Smooth muscle cell (in vitro differentiated cells): ENCODE results near the gene LNPK. TPM values are rescaled to one million over a fixed set of nuclear protein-coding genes. Genes with fewer than 3 reads are reported as not detected.

Experiments used
- DNase-seq: peaks from one replicate; lab custom pipeline; 2025; ENCODE audit not compliant: unreplicated experiment; lab: John Stamatoyannopoulos, UW
- H2AFZ ChIP-seq: fragments of 200-600 bp; sonication (generic); 2 replicates; pipeline ENCODE4 v1.6.0; 2016; ENCODE audit warnings: antibody characterized with exemption, low read depth, mild to moderate bottlenecking
- H3F3A ChIP-seq: fragments of 200-600 bp; sonication (generic); 2 replicates; pipeline ENCODE4 v1.6.0; 2017; ENCODE audit warnings: antibody characterized with exemption, low read depth
- H3K27ac ChIP-seq: fragments of 200-600 bp; sonication (generic); 2 replicates; pipeline ENCODE4 v1.5.1; 2016; ENCODE audit warnings: low read depth, mild to moderate bottlenecking
- H3K27me3 ChIP-seq: fragments of 200-600 bp; sonication (generic); 2 replicates; pipeline ENCODE4 v1.6.1; 2016; ENCODE audit warnings: low read depth, mild to moderate bottlenecking
- H3K36me3 ChIP-seq: fragments of 200-600 bp; sonication (generic); 2 replicates; pipeline ENCODE4 v1.5.1; 2016; ENCODE audit warnings: low read depth
- H3K4me1 ChIP-seq: fragments of 200-600 bp; sonication (generic); 2 replicates; pipeline ENCODE4 v1.5.1; 2016; ENCODE audit warnings: low read depth
- H3K4me2 ChIP-seq: fragments of 200-600 bp; sonication (generic); 2 replicates; pipeline ENCODE4 v1.6.0; 2016; ENCODE audit warnings: mild to moderate bottlenecking
- H3K4me3 ChIP-seq: fragments of 200-600 bp; sonication (generic); 2 replicates; pipeline ENCODE4 v1.5.1; 2016; ENCODE audit warnings: mild to moderate bottlenecking
- H3K79me2 ChIP-seq: fragments of 200-600 bp; sonication (generic); 2 replicates; pipeline ENCODE4 v1.6.0; 2016; ENCODE audit warnings: low read depth, mild to moderate bottlenecking
- H3K9ac ChIP-seq: fragments of 200-600 bp; sonication (generic); 2 replicates; pipeline ENCODE4 v1.6.0; 2016; ENCODE audit warnings: low read depth
- H3K9me3 ChIP-seq: fragments of 200-600 bp; sonication (generic); replicated peaks from 2 replicates; pipeline ENCODE4 v1.5.1; 2016; ENCODE audit warnings: low read depth
- H4K20me1 ChIP-seq: fragments of 200-600 bp; sonication (generic); 2 replicates; pipeline ENCODE4 v1.6.0; 2016; ENCODE audit warnings: low read depth
- CTCF ChIP-seq: fragments of 200-600 bp; sonication (generic); IDR thresholded peaks from 2 replicates; pipeline ENCODE4 v1.5.1; 2017; ENCODE audit warnings: borderline replicate concordance, mild to moderate bottlenecking, antibody characterized with exemption; ENCODE audit not compliant: insufficient read depth, poor library complexity, severe bottlenecking
- WGBS: methylation state at CpG from one replicate; pipeline ENCODE4 v1.1.7; 2016; ENCODE audit warnings: low lambda C conversion rate; 5-methylcytosine and 5-hydroxymethylcytosine counted together
- polyA plus RNA-seq: library from polyadenylated mRNA; unstranded; fragments of >200 nt; fragmentation: Nextera tagmentation; extraction: Ambion mirVana; gene quantifications from 2 replicates; pipeline ENCODE4 v1.2.1, GENCODE V29; 2016
- total RNA-seq: library from RNA; depleted of rRNA; stranded (reverse); fragments of >200 nt; gene quantifications from 2 replicates; pipeline ENCODE4 v1.2.3, GENCODE V29; 2014

Gene LNPK
- total and polyA plus RNA-seq, 2 experiments from 2014 or later = 14.4 to 38.5 TPM

DNA sequence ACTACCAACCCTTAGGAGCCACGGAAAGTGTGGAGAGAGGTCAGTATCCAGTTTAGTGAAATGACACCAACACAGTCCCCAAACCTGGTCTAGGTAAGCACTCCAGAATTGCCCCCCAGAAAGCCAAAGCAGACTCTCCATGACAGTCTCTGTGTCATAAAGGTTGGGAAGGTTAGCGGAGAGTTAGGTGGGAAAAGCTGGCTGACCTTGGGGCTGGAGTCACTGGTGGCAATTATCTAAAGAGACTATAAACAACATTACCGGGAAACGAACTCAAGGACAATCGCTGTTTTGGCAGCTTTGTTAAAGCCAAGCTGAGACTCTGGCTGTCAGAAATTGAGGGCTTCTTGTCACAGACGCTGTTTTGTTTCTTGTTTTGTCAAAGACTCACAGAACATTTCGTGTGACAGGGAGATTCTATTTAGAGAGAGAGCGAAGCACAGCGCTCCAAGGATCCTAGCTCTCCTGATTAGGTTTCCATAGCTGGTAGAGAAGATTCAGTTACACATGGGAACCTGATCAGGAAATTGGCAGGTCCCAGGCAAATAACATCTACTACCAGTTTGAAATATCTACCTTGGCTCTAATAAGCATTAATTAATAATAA is 111.3 kb downstream of the LNPK start:
- Histone ChIP-seq H3K9me3 (no peaks in the 10 kb centered on the region), H3K36me3 (no peaks in the 10 kb centered on the region), H3F3A (no peaks in the 10 kb centered on the region), H3K27me3 (no peaks in the 10 kb centered on the region), H3K4me3 (no peak overlapping the region), H3K27ac (no peak overlapping the region), H2AFZ (no peak overlapping the region), H4K20me1 (no peaks in the 10 kb centered on the region), H3K4me1 (no peaks in the 10 kb centered on the region), H3K4me2 (no peak overlapping the region), H3K9ac (no peak overlapping the region), H3K79me2 (no peaks in the 10 kb centered on the region)
- WGBS = 82% methylated on average over 9 of the region's 9 CpGs
- no peak for DNase-seq
- no peak for TF ChIP-seq CTCF

- Histone ChIP-seq H3K27me3 (no peaks in the 10 kb centered on the region), H3K9ac (no peak overlapping the region), H3K27ac (no peak overlapping the region), H2AFZ (no peak overlapping the region), H3F3A (no peaks in the 10 kb centered on the region), H3K4me2 (no peak overlapping the region), H3K79me2 (no peaks in the 10 kb centered on the region), H3K4me3 (no peak overlapping the region), H3K4me1 (no peaks in the 10 kb centered on the region), H3K36me3 (no peaks in the 10 kb centered on the region), H3K9me3 (no peaks in the 10 kb centered on the region), H4K20me1 (no peaks in the 10 kb centered on the region)
- no peak for DNase-seq
- TF ChIP-seq CTCF = no peak
- WGBS = 62% methylated on average over 3 of the region's 3 CpGs
Observed at GRCh38 chr2:175889701-175890302, 112.3 kb downstream of the LNPK start.

DNA sequence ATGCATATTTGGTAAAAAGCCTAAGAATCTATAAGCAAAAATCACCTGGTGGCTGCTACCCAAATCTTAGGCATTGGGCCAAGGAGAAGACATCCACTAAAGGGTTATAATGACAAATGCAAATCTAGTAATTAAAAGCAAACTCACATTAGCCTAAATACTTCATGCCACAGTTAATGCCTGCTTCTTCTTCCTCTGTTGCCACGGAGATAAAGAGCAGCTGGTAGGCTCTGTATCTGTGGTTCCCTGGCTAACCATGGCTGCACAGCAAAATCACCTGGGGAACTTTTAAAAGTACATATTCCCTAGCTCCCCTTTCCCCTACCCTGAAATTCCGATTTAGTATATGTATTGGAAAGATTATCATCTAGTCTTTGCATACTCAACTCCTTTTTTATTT is 114.3 kb downstream of the LNPK start:
- WGBS = 91% methylated on average over 2 of the region's 2 CpGs
- H3K27me3 ChIP-seq = no peaks in the 10 kb centered on the region
- no peak for DNase-seq
- H3K36me3 ChIP-seq = no peaks in the 10 kb centered on the region
- H3K4me2 ChIP-seq = no peak overlapping the region
- H2AFZ ChIP-seq = no peak overlapping the region
- no peak overlapping the region for H3K9ac ChIP-seq
- no peaks in the 10 kb centered on the region for H3K9me3 ChIP-seq
- H3K4me3 ChIP-seq = no peak overlapping the region
- H3K27ac ChIP-seq = no peak overlapping the region
- no peaks in the 10 kb centered on the region for H3K79me2 ChIP-seq
- peaks cover 4% of the 10 kb centered on the region for H3K4me1 ChIP-seq
- no peak for TF ChIP-seq CTCF
- no peaks in the 10 kb centered on the region for H3F3A ChIP-seq
- no peaks in the 10 kb centered on the region for H4K20me1 ChIP-seq
